Nephron (organoid): Measurements from ENCODE around the gene MRAS.

Experiments
- H3K27ac Mint-ChIP-seq, 3 experiments: 2 replicates each; pipeline ENCODE4 v1.8.0; 2020; ENCODE audit warnings: mixed read lengths in 3 of 3, mild to moderate bottlenecking in 2 of 3, moderate library complexity in 1 of 3
- H3K27me3 Mint-ChIP-seq: 2 replicates; pipeline ENCODE4 v1.8.0; 2021; ENCODE audit warnings: low read depth, mild to moderate bottlenecking, moderate library complexity, mixed read lengths
- H3K36me3 Mint-ChIP-seq: 2 replicates; pipeline ENCODE4 v1.8.0; 2020; ENCODE audit warnings: low read depth, mixed read lengths
- H3K4me1 Mint-ChIP-seq: 2 replicates; pipeline ENCODE4 v1.8.0; 2020; ENCODE audit warnings: mixed read lengths
- H3K4me3 Mint-ChIP-seq, 3 experiments: 2 replicates each; pipeline ENCODE4 v1.8.0; 2020; ENCODE audit warnings: mild to moderate bottlenecking in 3 of 3, mixed read lengths in 3 of 3, moderate library complexity in 2 of 3
- H3K9me3 Mint-ChIP-seq: 2 replicates; pipeline ENCODE4 v1.8.0; 2020; ENCODE audit warnings: mixed read lengths
- TF ChIP-seq, protein P1 (sequence below), 3 experiments: fragments of 200-600 bp; sonication (generic); IDR thresholded peaks; one replicate each; pipeline ENCODE4 v1.5.0; 2021; ENCODE audit warnings: antibody characterized with exemption in 3 of 3; ENCODE audit not compliant: unreplicated experiment in 3 of 3

The MRAS gene

DNA sequence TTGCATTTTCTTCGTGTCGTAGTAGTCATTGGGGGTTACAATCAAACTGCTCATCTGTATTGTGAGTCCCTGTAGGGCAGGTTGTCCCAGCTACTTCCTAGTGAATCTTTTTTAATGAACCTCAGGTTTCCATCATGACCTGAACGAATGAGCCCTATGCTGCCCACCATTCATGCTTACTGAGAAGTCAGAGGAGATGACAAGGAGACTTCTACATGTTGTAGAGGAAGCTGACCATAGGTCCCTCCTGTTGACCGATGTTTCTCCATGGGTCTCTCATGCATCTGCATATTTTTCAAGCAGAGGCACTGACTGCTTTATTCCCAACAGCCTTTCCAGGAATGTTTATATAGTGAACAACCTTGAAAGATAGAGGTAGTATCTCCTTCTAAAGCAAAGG, 13.8 kb upstream of the MRAS start:
- no peaks in the 10 kb centered on the region for H3K9me3 Mint-ChIP-seq
- H3K4me1 Mint-ChIP-seq = peaks cover 37% of the 10 kb centered on the region
- H3K27me3 Mint-ChIP-seq = peaks cover 20% of the 10 kb centered on the region
- no peak overlapping the region for H3K4me3 Mint-ChIP-seq
- TF ChIP-seq, protein P1, sequence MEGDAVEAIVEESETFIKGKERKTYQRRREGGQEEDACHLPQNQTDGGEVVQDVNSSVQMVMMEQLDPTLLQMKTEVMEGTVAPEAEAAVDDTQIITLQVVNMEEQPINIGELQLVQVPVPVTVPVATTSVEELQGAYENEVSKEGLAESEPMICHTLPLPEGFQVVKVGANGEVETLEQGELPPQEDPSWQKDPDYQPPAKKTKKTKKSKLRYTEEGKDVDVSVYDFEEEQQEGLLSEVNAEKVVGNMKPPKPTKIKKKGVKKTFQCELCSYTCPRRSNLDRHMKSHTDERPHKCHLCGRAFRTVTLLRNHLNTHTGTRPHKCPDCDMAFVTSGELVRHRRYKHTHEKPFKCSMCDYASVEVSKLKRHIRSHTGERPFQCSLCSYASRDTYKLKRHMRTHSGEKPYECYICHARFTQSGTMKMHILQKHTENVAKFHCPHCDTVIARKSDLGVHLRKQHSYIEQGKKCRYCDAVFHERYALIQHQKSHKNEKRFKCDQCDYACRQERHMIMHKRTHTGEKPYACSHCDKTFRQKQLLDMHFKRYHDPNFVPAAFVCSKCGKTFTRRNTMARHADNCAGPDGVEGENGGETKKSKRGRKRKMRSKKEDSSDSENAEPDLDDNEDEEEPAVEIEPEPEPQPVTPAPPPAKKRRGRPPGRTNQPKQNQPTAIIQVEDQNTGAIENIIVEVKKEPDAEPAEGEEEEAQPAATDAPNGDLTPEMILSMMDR (IDR thresholded peaks at IDR 0.05; ENCODE audit: unreplicated experiment in 3 of 3) = no peak
- H3K36me3 Mint-ChIP-seq = no peaks in the 10 kb centered on the region
- H3K27ac Mint-ChIP-seq = no peak overlapping the region

GRCh38 chr3:138336454-138336999, 11.9 kb upstream of the MRAS start:
- peaks cover 32% of the 10 kb centered on the region for H3K4me1 Mint-ChIP-seq
- H3K27me3 Mint-ChIP-seq = peaks cover 20% of the 10 kb centered on the region
- H3K9me3 Mint-ChIP-seq = no peaks in the 10 kb centered on the region
- no peaks in the 10 kb centered on the region for H3K36me3 Mint-ChIP-seq
- H3K27ac Mint-ChIP-seq = no peak overlapping the region
- H3K4me3 Mint-ChIP-seq = no peak overlapping the region
- TF ChIP-seq, protein P1 (IDR thresholded peaks at IDR 0.05; ENCODE audit: unreplicated experiment in 3 of 3) = no peak

DNA sequence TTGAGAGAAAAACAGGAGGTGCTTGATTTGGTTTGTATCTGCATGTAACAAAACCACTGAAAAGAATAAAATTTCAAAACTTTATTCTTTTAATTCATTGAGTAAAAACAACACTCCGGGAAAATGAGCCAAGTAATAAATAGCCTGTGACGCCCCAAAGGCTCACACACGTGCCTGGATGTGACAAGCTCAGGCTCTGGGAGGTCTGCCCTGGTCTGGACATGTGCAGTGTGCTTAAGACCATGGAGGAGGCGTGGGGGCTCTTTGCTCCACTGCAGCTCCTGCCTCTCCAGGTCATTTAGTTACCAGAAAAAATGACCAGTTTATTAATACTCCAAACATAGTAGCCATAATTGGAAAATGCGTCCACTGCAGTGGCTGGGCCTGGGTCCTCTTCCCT, 10.1 kb upstream of the MRAS start:
- no peaks in the 10 kb centered on the region for H3K36me3 Mint-ChIP-seq
- peaks cover 34% of the 10 kb centered on the region for H3K4me1 Mint-ChIP-seq

DNA sequence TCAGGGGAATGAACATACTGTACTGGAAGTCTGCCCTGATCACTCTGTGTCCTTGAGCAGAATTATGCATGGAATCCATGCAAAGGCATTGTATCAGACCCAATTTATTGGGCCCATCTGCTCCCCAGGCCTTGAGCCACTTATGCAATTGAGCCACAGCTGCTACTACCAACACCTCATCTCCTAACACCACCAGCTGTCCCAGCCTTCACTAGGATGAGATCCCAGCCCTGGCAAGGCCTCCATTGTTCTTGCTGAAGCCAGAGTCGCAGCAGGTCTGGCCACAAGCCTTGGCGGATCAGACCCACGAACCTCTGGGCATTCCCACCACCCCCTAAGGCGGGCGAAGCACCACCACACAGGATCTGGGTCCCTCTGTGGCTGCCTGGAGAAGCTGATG, 9.6 kb upstream of the MRAS start:
- no peak overlapping the region for H3K4me3 Mint-ChIP-seq

More for the DNA sequence above, 10.1 kb upstream of the MRAS start:
- Mint-ChIP-seq H3K27me3 (peaks cover 14% of the 10 kb centered on the region), H3K9me3 (no peaks in the 10 kb centered on the region), H3K4me3 (no peak overlapping the region), H3K27ac (no peak overlapping the region)
- TF ChIP-seq, protein P1 (IDR thresholded peaks at IDR 0.05; ENCODE audit: unreplicated experiment in 3 of 3) = no peak

GRCh38 chr3:138340511-138340910, 7.9 kb upstream of the MRAS start:
- no peaks in the 10 kb centered on the region for H3K9me3 Mint-ChIP-seq
- no peaks in the 10 kb centered on the region for H3K36me3 Mint-ChIP-seq
- TF ChIP-seq, protein P1 (IDR thresholded peaks at IDR 0.05; ENCODE audit: unreplicated experiment in 3 of 3) = no peak
- no peak overlapping the region for H3K27ac Mint-ChIP-seq
- H3K4me1 Mint-ChIP-seq = peaks cover 43% of the 10 kb centered on the region
- H3K27me3 Mint-ChIP-seq = peaks cover 10% of the 10 kb centered on the region
- H3K4me3 Mint-ChIP-seq = no peak overlapping the region

More for the DNA sequence above, 9.6 kb upstream of the MRAS start:
- H3K27me3 Mint-ChIP-seq = peaks cover 14% of the 10 kb centered on the region
- H3K4me1 Mint-ChIP-seq = peaks cover 40% of the 10 kb centered on the region
- H3K9me3 Mint-ChIP-seq = no peaks in the 10 kb centered on the region
- TF ChIP-seq, protein P1 (IDR thresholded peaks at IDR 0.05; ENCODE audit: unreplicated experiment in 3 of 3) = no peak
- peak overlapping the region in 1 of 3 experiments; percentile 15 for H3K27ac Mint-ChIP-seq
- no peaks in the 10 kb centered on the region for H3K36me3 Mint-ChIP-seq

GRCh38 chr3:138344754-138345153, 3.6 kb upstream of the MRAS start:
- no peaks in the 10 kb centered on the region for H3K9me3 Mint-ChIP-seq
- peak overlapping the region in 1 of 3 experiments; percentile 26 for H3K4me3 Mint-ChIP-seq
- peaks cover 30% of the 10 kb centered on the region for H3K4me1 Mint-ChIP-seq
- no peaks in the 10 kb centered on the region for H3K36me3 Mint-ChIP-seq
- H3K27ac Mint-ChIP-seq = no peak overlapping the region
- TF ChIP-seq, protein P1 (IDR thresholded peaks at IDR 0.05; ENCODE audit: unreplicated experiment in 3 of 3) = no peak
- H3K27me3 Mint-ChIP-seq = peaks cover 12% of the 10 kb centered on the region
